Keratinocyte (primary cell): Measurements from ENCODE around the gene SHISA8.

ENCODE experiments used
- EZH2 ChIP-seq: IDR thresholded peaks from one replicate; pipeline ENCODE4 v1.6.1; 2012; ENCODE audit warnings: inconsistent platforms, mild to moderate bottlenecking, low read length, moderate library complexity
- TF ChIP-seq, protein P1 (sequence below), 3 experiments: IDR thresholded peaks in 1 of 3; conservative IDR thresholded peaks in 1 of 3; optimal IDR thresholded peaks in 1 of 3; 2 replicates in 2 of 3; 3 replicates in 1 of 3; pipeline versions ENCODE3 to v1.5.1; 2011; ENCODE audit warnings: low read length in 3 of 3, mild to moderate bottlenecking in 3 of 3, moderate library complexity in 2 of 3, control low read depth in 1 of 3, inconsistent platforms in 1 of 3; ENCODE audit not compliant: insufficient read depth in 2 of 3; ENCODE audit errors: extremely low read depth in 1 of 3

DNA sequence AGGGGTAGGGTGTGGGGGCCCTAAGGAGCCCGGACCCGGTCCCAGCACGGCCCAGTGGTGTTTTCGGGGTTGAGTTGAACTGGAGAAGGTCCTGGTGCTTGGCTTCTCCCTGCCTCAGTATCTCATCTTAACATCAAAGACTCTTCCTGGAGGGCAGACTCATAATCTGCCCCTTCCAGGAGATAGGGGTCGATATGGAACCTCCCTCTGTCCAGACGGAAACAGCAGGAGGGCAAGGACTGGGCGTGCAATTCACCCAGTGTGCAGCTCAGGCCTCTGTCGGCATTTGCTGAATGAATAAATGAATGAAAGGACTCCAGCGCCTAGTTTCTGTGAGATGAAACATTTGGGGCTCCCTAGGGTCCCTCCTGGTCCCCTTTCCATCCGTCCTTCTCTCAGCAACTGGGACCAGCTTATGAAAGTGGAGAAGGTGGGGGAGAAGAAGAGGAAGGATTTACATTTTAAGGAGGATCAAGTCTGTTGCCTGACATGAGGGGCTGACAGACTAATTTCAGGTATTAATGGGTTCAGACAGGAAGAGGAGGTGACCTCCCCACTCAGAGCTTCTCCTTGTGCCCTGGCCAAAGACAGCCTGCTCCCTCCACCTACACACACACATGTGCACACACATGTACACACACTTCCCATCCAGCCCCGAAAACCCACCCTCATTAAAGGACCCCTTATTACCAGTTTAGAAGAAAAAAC is 1.1 kb upstream of the SHISA8 start:
- TF ChIP-seq, protein P1, sequence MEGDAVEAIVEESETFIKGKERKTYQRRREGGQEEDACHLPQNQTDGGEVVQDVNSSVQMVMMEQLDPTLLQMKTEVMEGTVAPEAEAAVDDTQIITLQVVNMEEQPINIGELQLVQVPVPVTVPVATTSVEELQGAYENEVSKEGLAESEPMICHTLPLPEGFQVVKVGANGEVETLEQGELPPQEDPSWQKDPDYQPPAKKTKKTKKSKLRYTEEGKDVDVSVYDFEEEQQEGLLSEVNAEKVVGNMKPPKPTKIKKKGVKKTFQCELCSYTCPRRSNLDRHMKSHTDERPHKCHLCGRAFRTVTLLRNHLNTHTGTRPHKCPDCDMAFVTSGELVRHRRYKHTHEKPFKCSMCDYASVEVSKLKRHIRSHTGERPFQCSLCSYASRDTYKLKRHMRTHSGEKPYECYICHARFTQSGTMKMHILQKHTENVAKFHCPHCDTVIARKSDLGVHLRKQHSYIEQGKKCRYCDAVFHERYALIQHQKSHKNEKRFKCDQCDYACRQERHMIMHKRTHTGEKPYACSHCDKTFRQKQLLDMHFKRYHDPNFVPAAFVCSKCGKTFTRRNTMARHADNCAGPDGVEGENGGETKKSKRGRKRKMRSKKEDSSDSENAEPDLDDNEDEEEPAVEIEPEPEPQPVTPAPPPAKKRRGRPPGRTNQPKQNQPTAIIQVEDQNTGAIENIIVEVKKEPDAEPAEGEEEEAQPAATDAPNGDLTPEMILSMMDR (optimal IDR thresholded peaks at IDR 0.05 in 1 of 3, IDR thresholded peaks at IDR 0.05 in 1 of 3, conservative IDR thresholded peaks at IDR 0.05 in 1 of 3; ENCODE audit: extremely low read depth in 1 of 3, insufficient read depth in 2 of 3, low read length in 3 of 3), result no peak
- no peak for TF ChIP-seq EZH2
